Activated T-helper 1 cell treated with anti-CD3 and anti-CD28 coated beads, Interleukin-12 subunit alpha, Interleukin-12 subunit beta, Interleukin-2, Interleukin-4 antibody, amounts not matched to agents 30 ng/mL and 10 ng/mL and 1 ng/mL, durations not matched to agents 14 hours and 24 hours and 36 hours (primary cell): Measurements from ENCODE around the gene ATP8B3. TPM values are rescaled to one million over a fixed set of nuclear protein-coding genes. Genes with fewer than 3 reads are reported as not detected.

Source experiments
- total RNA-seq: library from RNA; stranded (reverse); gene quantifications from 2 replicates; pipeline ENCODE4 v1.2.3, GENCODE V29; 2022

Gene ATP8B3
- total RNA-seq, 1 donor from 2014 or later = 5.0 TPM

Other genes starting within 250 kb of the ATP8B3 start
- 14.6 and 15.0 TPM in 2 replicates for gene MEX3D, start 244.0 kb downstream of the ATP8B3 start, total RNA-seq
- 136 and 139 TPM in 2 replicates for gene MBD3, start 219.4 kb downstream of the ATP8B3 start, total RNA-seq
- gene UQCR11, start 206.8 kb downstream of the ATP8B3 start, total RNA-seq = 171 and 176 TPM in 2 replicates
- gene TCF3, start 159.7 kb downstream of the ATP8B3 start, total RNA-seq = 163 and 172 TPM in 2 replicates
- gene ONECUT3, start 58.8 kb downstream of the ATP8B3 start, total RNA-seq = not detected in 2 replicates
- 64.5 and 70.5 TPM in 2 replicates for gene REXO1, start 36.2 kb upstream of the ATP8B3 start, total RNA-seq
- 34.5 and 39.1 TPM in 2 replicates for gene KLF16, start 51.3 kb upstream of the ATP8B3 start, total RNA-seq
- gene ABHD17A, start 73.2 kb upstream of the ATP8B3 start, total RNA-seq = 115 TPM in 2 replicates
- gene ADAT3, start 93.1 kb upstream of the ATP8B3 start, total RNA-seq = 8.4 and 9.6 TPM in 2 replicates
- gene SCAMP4, start 93.1 kb upstream of the ATP8B3 start, total RNA-seq = 38.0 and 41.5 TPM in 2 replicates
- gene CSNK1G2, start 128.9 kb upstream of the ATP8B3 start, total RNA-seq = 95.2 and 101 TPM in 2 replicates
- 27.5 and 27.7 TPM in 2 replicates for gene BTBD2, start 203.4 kb upstream of the ATP8B3 start, total RNA-seq
- 150 and 166 TPM in 2 replicates for gene MKNK2, start 239.0 kb upstream of the ATP8B3 start, total RNA-seq